HEK293 (cell line): Measurements from ENCODE around the gene CAMK1.

Experiments used
- FEZF1 ChIP-seq: fragments of 450-650 bp; formaldehyde crosslinking; IDR thresholded peaks from 2 replicates; pipeline ENCODE4 v1.5.1; 2016; ENCODE audit warnings: missing biosample characterization, missing genetic modification characterization
- HOXD13 ChIP-seq: sonication (generic); formaldehyde crosslinking; IDR thresholded peaks from 2 replicates; pipeline ENCODE4 v1.8.0; 2022; ENCODE audit warnings: missing genetic modification reagents, borderline replicate concordance
- RBAK ChIP-seq: fragments of 450-650 bp; formaldehyde crosslinking; IDR thresholded peaks from 2 replicates; pipeline ENCODE4 v1.5.1; 2016; ENCODE audit warnings: missing biosample characterization, missing genetic modification characterization
- SCRT1 ChIP-seq: fragments of 450-650 bp; formaldehyde crosslinking; IDR thresholded peaks from 2 replicates; pipeline ENCODE4 v1.5.1; 2016; ENCODE audit warnings: missing biosample characterization, missing genetic modification characterization, borderline replicate concordance
- YY1 ChIP-seq: fragments of 450-650 bp; formaldehyde crosslinking; IDR thresholded peaks from 2 replicates; pipeline ENCODE4 v1.5.1; 2018; ENCODE audit warnings: missing biosample characterization, missing genetic modification characterization
- ZBTB17 ChIP-seq: fragments of 450-650 bp; formaldehyde crosslinking; IDR thresholded peaks from 2 replicates; pipeline ENCODE4 v1.5.1; 2016; ENCODE audit warnings: missing biosample characterization, missing genetic modification characterization
- ZEB2 ChIP-seq: fragments of 450-650 bp; formaldehyde crosslinking; IDR thresholded peaks from 2 replicates; pipeline ENCODE4 v1.5.1; 2016; ENCODE audit warnings: missing biosample characterization, missing genetic modification characterization
- ZFP41 ChIP-seq: fragments of 450-650 bp; formaldehyde crosslinking; IDR thresholded peaks from 2 replicates; pipeline ENCODE4 v1.5.1; 2016; ENCODE audit warnings: missing biosample characterization, missing genetic modification characterization, borderline replicate concordance
- ZNF37A ChIP-seq: fragments of 450-650 bp; IDR thresholded peaks from 2 replicates; pipeline ENCODE4 v1.5.1; 2018; ENCODE audit warnings: missing biosample characterization, missing genetic modification characterization
- ZNF416 ChIP-seq: fragments of 450-650 bp; formaldehyde crosslinking; IDR thresholded peaks from 2 replicates; pipeline ENCODE4 v1.5.1; 2016; ENCODE audit warnings: missing biosample characterization, missing genetic modification characterization
- ZNF426 ChIP-seq: fragments of 450-650 bp; formaldehyde crosslinking; IDR thresholded peaks from 2 replicates; pipeline ENCODE4 v1.5.1; 2017; ENCODE audit warnings: missing biosample characterization, missing genetic modification characterization, mild to moderate bottlenecking, inconsistent platforms, moderate library complexity
- ZNF48 ChIP-seq: fragments of 450-650 bp; formaldehyde crosslinking; IDR thresholded peaks from 2 replicates; pipeline ENCODE4 v1.5.1; 2016; ENCODE audit warnings: missing biosample characterization, missing genetic modification characterization
- ZNF510 ChIP-seq: fragments of 450-650 bp; formaldehyde crosslinking; IDR thresholded peaks from 2 replicates; pipeline ENCODE4 v1.5.1; 2018; ENCODE audit warnings: mild to moderate bottlenecking, missing genetic modification characterization, missing biosample characterization; ENCODE audit not compliant: insufficient replicate concordance
- ZNF514 ChIP-seq: fragments of 450-650 bp; formaldehyde crosslinking; IDR thresholded peaks from 2 replicates; pipeline ENCODE4 v1.5.1; 2016; ENCODE audit warnings: missing biosample characterization, missing genetic modification characterization
- ZNF518A ChIP-seq: fragments of 450-650 bp; formaldehyde crosslinking; conservative IDR thresholded peaks from 2 replicates; pipeline ENCODE4 v1.5.1; 2016; ENCODE audit warnings: low read depth, missing biosample characterization, missing genetic modification characterization
- ZNF580 ChIP-seq: fragments of 450-650 bp; formaldehyde crosslinking; IDR thresholded peaks from 2 replicates; pipeline ENCODE4 v1.5.1; 2016; ENCODE audit warnings: missing biosample characterization, missing genetic modification characterization
- ZNF610 ChIP-seq: fragments of 450-650 bp; formaldehyde crosslinking; IDR thresholded peaks from 2 replicates; pipeline ENCODE4 v1.5.1; 2016; ENCODE audit warnings: missing biosample characterization, missing genetic modification characterization, borderline replicate concordance
- ZNF639 ChIP-seq: fragments of 450-650 bp; formaldehyde crosslinking; IDR thresholded peaks from 2 replicates; pipeline ENCODE4 v1.5.1; 2016; ENCODE audit warnings: missing biosample characterization, missing genetic modification characterization
- ZNF654 ChIP-seq: fragments of 450-650 bp; formaldehyde crosslinking; IDR thresholded peaks from 2 replicates; pipeline ENCODE4 v1.5.1; 2016; ENCODE audit warnings: low read depth, missing biosample characterization, missing genetic modification characterization
- ZNF660 ChIP-seq: fragments of 450-650 bp; IDR thresholded peaks from 2 replicates; pipeline ENCODE4 v1.5.1; 2018; ENCODE audit warnings: missing biosample characterization, mild to moderate bottlenecking, missing genetic modification characterization
- ZNF664 ChIP-seq: fragments of 450-650 bp; formaldehyde crosslinking; IDR thresholded peaks from 2 replicates; pipeline ENCODE4 v1.5.1; 2016; ENCODE audit warnings: missing biosample characterization, missing genetic modification characterization
- ZNF670 ChIP-seq: fragments of 450-650 bp; formaldehyde crosslinking; IDR thresholded peaks from 2 replicates; pipeline ENCODE4 v1.5.1; 2016; ENCODE audit warnings: missing biosample characterization, missing genetic modification characterization, low read depth
- ZNF747 ChIP-seq: fragments of 450-650 bp; formaldehyde crosslinking; IDR thresholded peaks from 2 replicates; pipeline ENCODE4 v1.5.1; 2016; ENCODE audit warnings: missing biosample characterization, missing genetic modification characterization
- ZNF76 ChIP-seq: fragments of 450-650 bp; formaldehyde crosslinking; IDR thresholded peaks from 2 replicates; pipeline ENCODE4; 2016; ENCODE audit warnings: low read depth, missing biosample characterization, missing genetic modification characterization, borderline replicate concordance
- ZNF776 ChIP-seq: fragments of 450-650 bp; formaldehyde crosslinking; IDR thresholded peaks from 2 replicates; pipeline ENCODE4 v1.5.0; 2017; ENCODE audit warnings: missing biosample characterization, missing genetic modification characterization, borderline replicate concordance
- ZNF791 ChIP-seq: fragments of 450-650 bp; formaldehyde crosslinking; IDR thresholded peaks from 2 replicates; pipeline ENCODE4 v1.5.1; 2016; ENCODE audit warnings: missing biosample characterization, missing genetic modification characterization
- ZNF830 ChIP-seq: fragments of 450-650 bp; IDR thresholded peaks from 2 replicates; pipeline ENCODE4 v1.5.0; 2018; ENCODE audit warnings: missing biosample characterization, missing genetic modification characterization, low read depth, mild to moderate bottlenecking, moderate library complexity
- ZNF843 ChIP-seq: fragments of 450-650 bp; formaldehyde crosslinking; IDR thresholded peaks from 2 replicates; pipeline ENCODE4 v1.5.1; 2016; ENCODE audit warnings: missing biosample characterization, missing genetic modification characterization

Gene CAMK1

GRCh38 chr3:9792405-9793160, 22.8 kb upstream of the CAMK1 start, which contains the start of the genes ARPC4 and TADA3 (continued):
- TF ChIP-seq ZNF518A (tag by site-specific recombination) (peak; percentile 84), ZNF510 (tag by site-specific recombination) (no peak), FEZF1 (tag by site-specific recombination) (peak; percentile 40), ZNF639 (peak; percentile 59; the same call in 1 of the 2 replicates), ZNF76 (peak; percentile 32; the same call in 1 of the 2 replicates), ZNF747 (no peak), ZBTB17 (tag by site-specific recombination) (peak; percentile 64), SCRT1 (tag by site-specific recombination) (no peak), ZNF610 (tag by site-specific recombination) (no peak), ZNF514 (tag by site-specific recombination) (no peak), YY1 (tag by site-specific recombination) (no peak), ZNF654 (tag by site-specific recombination) (no peak), ZNF37A (tag by site-specific recombination) (no peak), ZEB2 (peak; percentile 81), ZNF416 (tag by site-specific recombination) (no peak), ZNF660 (tag by site-specific recombination) (peak; percentile 80; the same call in 1 of the 2 replicates), ZNF426 (tag by site-specific recombination) (no peak), ZNF48 (no peak), RBAK (tag by site-specific recombination) (no peak), ZNF670 (tag by site-specific recombination) (no peak), ZNF580 (tag by site-specific recombination) (peak; percentile 89), ZNF664 (tag by site-specific recombination) (no peak), ZNF791 (tag by site-specific recombination) (no peak), HOXD13 (CRISPR knock-in tag) (no peak), ZNF843 (tag by site-specific recombination) (no peak; the same call in none of the 2 replicates), ZFP41 (tag by site-specific recombination) (no peak), ZNF776 (tag by site-specific recombination) (no peak), ZNF830 (tag by site-specific recombination) (no peak)
